ENCODE measurements around the gene SHISAL1. TPM values are rescaled to one million over a fixed set of nuclear protein-coding genes. Genes with fewer than 3 reads are reported as not detected.

SHISAL1 gene
- polyA plus RNA-seq, 1 experiment, result 2.4 TPM

- no peak overlapping the region for H3K27ac ChIP-seq (ENCODE audit: low read depth, low read length)
- H3K9me3 ChIP-seq (ENCODE audit: control insufficient read depth, insufficient read depth, low read length), result no peaks in the 10 kb centered on the region
- no peak for TF ChIP-seq CTCF (IDR thresholded peaks at IDR 0.05; ENCODE audit: low read depth, low read length)
- H3K27me3 ChIP-seq (ENCODE audit: control insufficient read depth, insufficient read depth, low read length), result peaks cover 8% of the 10 kb centered on the region
- ChIA-PET CTCF (no interaction called here), POLR2A (interaction anchor here (0.6 kb wide), 1 partner anchor 59 kb away, joined by 3 read pairs; no protein-coding TSS in a partner anchor)
- no peak overlapping the region for H3K4me3 ChIP-seq (ENCODE audit: low read depth, low read length)
- no peak for DNase-seq (ENCODE audit: low read depth, low spot score)
Observed at GRCh38 chr22:44207173-44207980, 105.4 kb downstream of the SHISAL1 start.

- H3K27ac ChIP-seq (ENCODE audit: low read depth, low read length), result no peak overlapping the region
- peaks cover 8% of the 10 kb centered on the region for H3K27me3 ChIP-seq (ENCODE audit: control insufficient read depth, insufficient read depth, low read length)
- no peak for TF ChIP-seq CTCF (IDR thresholded peaks at IDR 0.05; ENCODE audit: low read depth, low read length)
- POLR2A ChIA-PET, result no interaction called here
- CTCF ChIA-PET, result no interaction called here
- H3K4me3 ChIP-seq (ENCODE audit: low read depth, low read length), result no peak overlapping the region
- no peaks in the 10 kb centered on the region for H3K9me3 ChIP-seq (ENCODE audit: control insufficient read depth, insufficient read depth, low read length)
- no peak for DNase-seq (ENCODE audit: low read depth, low spot score)
Observed at GRCh38 chr22:44206696-44207095, 106.1 kb downstream of the SHISAL1 start.

- Histone ChIP-seq H3K9me3 (ENCODE audit: control insufficient read depth, insufficient read depth, low read length) (no peaks in the 10 kb centered on the region), H3K27me3 (ENCODE audit: control insufficient read depth, insufficient read depth, low read length) (peaks cover 6% of the 10 kb centered on the region), H3K4me3 (ENCODE audit: low read depth, low read length) (no peak overlapping the region), H3K27ac (ENCODE audit: low read depth, low read length) (no peak overlapping the region)
- POLR2A ChIA-PET, result no interaction called here
- DNase-seq (ENCODE audit: low read depth, low spot score), result no peak
- TF ChIP-seq CTCF (IDR thresholded peaks at IDR 0.05; ENCODE audit: low read depth, low read length), result no peak
- CTCF ChIA-PET, result no interaction called here
Observed at GRCh38 chr22:44206330-44206645, 106.5 kb downstream of the SHISAL1 start.

GRCh38 chr22:44205516-44206329 is 107.0 kb downstream of the SHISAL1 start:
- peaks cover 6% of the 10 kb centered on the region for H3K27me3 ChIP-seq (ENCODE audit: control insufficient read depth, insufficient read depth, low read length)
- no peak overlapping the region for H3K4me3 ChIP-seq (ENCODE audit: low read depth, low read length)
- DNase-seq (ENCODE audit: low read depth, low spot score), result no peak
- CTCF ChIA-PET, result no interaction called here
- POLR2A ChIA-PET, result no interaction called here
- no peak overlapping the region for H3K27ac ChIP-seq (ENCODE audit: low read depth, low read length)
- no peak for TF ChIP-seq CTCF (IDR thresholded peaks at IDR 0.05; ENCODE audit: low read depth, low read length)
- H3K9me3 ChIP-seq (ENCODE audit: control insufficient read depth, insufficient read depth, low read length), result no peaks in the 10 kb centered on the region

Data from AG04450 (cell line).